Measurements from ENCODE around the gene ADARB1.

GRCh38 chr21:45180246-45180599 is 105.8 kb downstream of the ADARB1 start:
- TF ChIP-seq CTCF (IDR thresholded peaks at IDR 0.05) = no peak
- TF ChIP-seq POLR2A (IDR thresholded peaks at IDR 0.05) = no peak

Data from tibial nerve (tissue), 3 donors.